ENCODE data around the gene CRYGD. TPM values are rescaled to one million over a fixed set of nuclear protein-coding genes. Genes with fewer than 3 reads are reported as not detected.

Gene CRYGD
- total and polyA plus RNA-seq, 7 experiments from 2014 or later: not detected

- Histone ChIP-seq H3K4me3 (ENCODE audit: low read length) (no peak overlapping the region), H3K4me1 (ENCODE audit: control insufficient read depth in 2 of 2, insufficient read depth in 2 of 2, low read length in 2 of 2) (no peaks in the 10 kb centered on the region), H3K36me3 (ENCODE audit: control insufficient read depth in 2 of 3, insufficient read depth in 3 of 3, low read length in 3 of 3) (no peaks in the 10 kb centered on the region), H3K27ac (ENCODE audit: low read depth, low read length) (no peak overlapping the region), H3K27me3 (ENCODE audit: control insufficient read depth in 2 of 2, insufficient read depth in 2 of 2, low read length in 2 of 2) (peaks cover 0 to 3% of the 10 kb centered on the region in 2 donors), H3K9me3 (ENCODE audit: control insufficient read depth in 2 of 3, low read length in 3 of 3) (no peaks in the 10 kb centered on the region)
- Mint-ChIP-seq H3K27me3 (peaks cover 5 to 17% (median 10%) of the 10 kb centered on the region in 5 donors), H3K9me3 (peaks cover 0 to 1% (median 0%) of the 10 kb centered on the region in 11 donors), H3K27ac (no peak overlapping the region), H3K4me3 (no peak overlapping the region), H3K4me1 (no peaks in the 10 kb centered on the region), H3K36me3 (peaks cover 0 to under 1% (median 0%) of the 10 kb centered on the region in 5 donors)
- DNase-seq (peak; percentile 15 to 62 (median 38)), ATAC-seq (peak; percentile 78)
- ChIA-PET POLR2A (no interaction called here), CTCF (interaction anchor here (0.8 to 1.1 kb wide), 4 partner anchors 10 to 1377 kb away, joined by 3 to 4 read pairs (median 4); no protein-coding TSS in a partner anchor)
- intact Hi-C loops (cut with micrococcal nuclease): loop anchor here (1.0 to 10.0 kb wide), 10 partner anchors 326 to 1518 kb away; no protein-coding TSS in a partner anchor
These were observed 52.0 kb downstream of the CRYGD start for GRCh38 chr2:208072250-208072892.

Other genes starting within 250 kb of the CRYGD start
- 10 to 100 TPM in 4 of 5 experiments, 1 to 10 TPM in 1; 6.1 to 19.4 (median 15.5) TPM for gene PLEKHM3, start 99.0 kb downstream of the CRYGD start, total RNA-seq
- gene PLEKHM3, start 99.0 kb downstream of the CRYGD start, polyA plus RNA-seq: 1 to 10 TPM; 3.8 to 5.4 TPM
- not detected for gene CRYGC, start 5.3 kb upstream of the CRYGD start, total RNA-seq
- gene CRYGC, start 5.3 kb upstream of the CRYGD start, polyA plus RNA-seq: not detected
- gene CRYGB, start 21.6 kb upstream of the CRYGD start, total RNA-seq: not detected
- not detected for gene CRYGB, start 21.6 kb upstream of the CRYGD start, polyA plus RNA-seq
- not detected for gene CRYGA, start 39.1 kb upstream of the CRYGD start, total RNA-seq
- gene CRYGA, start 39.1 kb upstream of the CRYGD start, polyA plus RNA-seq: not detected
- gene C2orf80, start 65.5 kb upstream of the CRYGD start, total RNA-seq: not detected
- gene C2orf80, start 65.5 kb upstream of the CRYGD start, polyA plus RNA-seq: not detected
- gene IDH1, start 130.5 kb upstream of the CRYGD start, total RNA-seq: 10 to 100 TPM in 4 of 5 experiments, 1 to 10 TPM in 1; 5.0 to 26.4 (median 20.4) TPM
- gene IDH1, start 130.5 kb upstream of the CRYGD start, polyA plus RNA-seq: 1 to 10 TPM; 1.8 to 3.9 TPM
- gene PIKFYVE, start 141.7 kb upstream of the CRYGD start, total RNA-seq: 10 to 100 TPM; 33.4 to 52.3 (median 39.1) TPM
- 1 to 10 TPM; 5.9 to 8.4 TPM for gene PIKFYVE, start 141.7 kb upstream of the CRYGD start, polyA plus RNA-seq